Kidney epithelial cell (primary cell): ENCODE data around the gene CYP4B1. TPM values are rescaled to one million over a fixed set of nuclear protein-coding genes. Genes with fewer than 3 reads are reported as not detected.

Experiments used
- DNase-seq: peaks from one replicate; pipeline ENCODE4 v3.0.0-alpha.2; 2010; ENCODE audit warnings: low read depth
- H3K27me3 ChIP-seq: 2 replicates; pipeline ENCODE4 v1.6.0; 2011; ENCODE audit warnings: low read length; ENCODE audit not compliant: control insufficient read depth, insufficient read depth
- H3K36me3 ChIP-seq: 2 replicates; pipeline ENCODE4 v1.5.1; 2011; ENCODE audit warnings: low read length; ENCODE audit not compliant: control insufficient read depth, insufficient read depth
- H3K4me3 ChIP-seq: 2 replicates; pipeline ENCODE4 v1.5.1; 2011; ENCODE audit warnings: low read depth, mild to moderate bottlenecking, control low read depth, low read length
- CTCF ChIP-seq: IDR thresholded peaks from 2 replicates; pipeline ENCODE4 v1.5.1; 2011; ENCODE audit warnings: mild to moderate bottlenecking, moderate library complexity, low read length, control low read depth, inconsistent platforms; ENCODE audit not compliant: insufficient read depth, poor library complexity, severe bottlenecking
- total RNA-seq: library from RNA; depleted of rRNA; stranded (reverse); fragments of >200 nt; gene quantifications from 2 replicates; pipeline ENCODE4 v1.2.3, GENCODE V29; 2015

The CYP4B1 gene
- total RNA-seq, 1 donor from 2014 or later: not detected

- Histone ChIP-seq H3K4me3 (no peak overlapping the region), H3K27me3 (no peaks in the 10 kb centered on the region), H3K36me3 (no peaks in the 10 kb centered on the region)
- DNase-seq: no peak
- TF ChIP-seq CTCF: no peak
Observed at GRCh38 chr1:46804027-46804889, 5.4 kb downstream of the CYP4B1 start.

- no peaks in the 10 kb centered on the region for H3K36me3 ChIP-seq
- no peak for DNase-seq
- TF ChIP-seq CTCF: no peak
Observed at GRCh38 chr1:46804926-46805325, 6.1 kb downstream of the CYP4B1 start.

GRCh38 chr1:46805755-46806154 is 6.9 kb downstream of the CYP4B1 start:
- TF ChIP-seq CTCF: no peak
- Histone ChIP-seq H3K36me3 (no peaks in the 10 kb centered on the region), H3K27me3 (no peaks in the 10 kb centered on the region), H3K4me3 (no peak overlapping the region)
- DNase-seq: no peak

More at GRCh38 chr1:46804926-46805325, 6.1 kb downstream of the CYP4B1 start:
- H3K4me3 ChIP-seq: no peak overlapping the region
- no peaks in the 10 kb centered on the region for H3K27me3 ChIP-seq

GRCh38 chr1:46806196-46807020 is 7.6 kb downstream of the CYP4B1 start:
- TF ChIP-seq CTCF: no peak
- no peaks in the 10 kb centered on the region for H3K36me3 ChIP-seq
- H3K4me3 ChIP-seq: no peak overlapping the region
- no peak for DNase-seq
- H3K27me3 ChIP-seq: no peaks in the 10 kb centered on the region

- TF ChIP-seq CTCF: no peak
- no peak for DNase-seq
Observed at GRCh38 chr1:46807046-46807972, 8.5 kb downstream of the CYP4B1 start.

More at GRCh38 chr1:46807046-46807972, 8.5 kb downstream of the CYP4B1 start:
- H3K36me3 ChIP-seq: no peaks in the 10 kb centered on the region
- no peaks in the 10 kb centered on the region for H3K27me3 ChIP-seq
- H3K4me3 ChIP-seq: no peak overlapping the region
